ENCODE measurements around the gene HOXA6. TPM values are rescaled to one million over a fixed set of nuclear protein-coding genes. Genes with fewer than 3 reads are reported as not detected.

The HOXA6 gene
- total and polyA plus RNA-seq, 2 donors (not counting 1 experiment from before 2014, with no cell fraction given) = 0.18 to 0.49 TPM

- peaks cover 56% of the 10 kb centered on the region for H3K27me3 Mint-ChIP-seq
- Histone ChIP-seq H3K27ac (ENCODE audit: low read length in 2 of 2) (no peak overlapping the region), H2AFZ (ENCODE audit: insufficient read depth, low read depth, low read length, poor library complexity, severe bottlenecking) (no peak overlapping the region), H4K20me1 (ENCODE audit: control insufficient read depth, insufficient read depth, low read length, poor library complexity, severe bottlenecking) (peaks cover 11% of the 10 kb centered on the region), H3K9ac (ENCODE audit: low read length) (no peak overlapping the region), H3K4me3 (ENCODE audit: control extremely low read depth in 1 of 5, extremely low read depth in 1 of 5, insufficient read depth in 1 of 5, low read depth in 2 of 5, low read length in 4 of 5) (no peak overlapping the region), H3K36me3 (replicated peaks in 1 of 2; ENCODE audit: control extremely low read depth in 1 of 2, control insufficient read depth in 1 of 2, extremely low read depth in 1 of 2, insufficient read depth in 2 of 2, low read length in 1 of 2) (no peaks in the 10 kb centered on the region), H3K79me2 (ENCODE audit: control insufficient read depth, insufficient read depth, low read length) (no peaks in the 10 kb centered on the region), H3K4me1 (ENCODE audit: control insufficient read depth in 2 of 2, insufficient read depth in 2 of 2, low read length in 2 of 2) (peaks cover 50 to 78% of the 10 kb centered on the region in 2 donors), H3K9me3 (ENCODE audit: control extremely low read depth in 1 of 3, control insufficient read depth in 2 of 3, insufficient read depth in 1 of 3, low read length in 2 of 3) (peaks cover 0 to 84% (median 24%) of the 10 kb centered on the region in 3 donors), H3K27me3 (replicated peaks in 1 of 4; ENCODE audit: control extremely low read depth in 1 of 4, control insufficient read depth in 3 of 4, insufficient read depth in 4 of 4, low read length in 3 of 4) (peaks cover 0 to 96% (median 82%) of the 10 kb centered on the region in 4 experiments), H3K4me2 (replicated peaks; ENCODE audit: low read depth, low read length, poor library complexity, severe bottlenecking) (no peak overlapping the region)
- ATAC-seq (ENCODE audit: low read depth) = no peak
- no peaks in the 10 kb centered on the region for H3K9me3 Mint-ChIP-seq (ENCODE audit: insufficient read depth)
- CTCF ChIA-PET = interaction anchor here (1.0 to 2.8 kb wide), 6 partner anchors 9 to 25 kb away, joined by 3 to 10 read pairs (median 4); no protein-coding TSS in a partner anchor
- H3K4me1 Mint-ChIP-seq = peaks cover 19% of the 10 kb centered on the region
- POLR2A ChIA-PET = no interaction called here
- intact Hi-C loops (cut with micrococcal nuclease) = no loop called here
- DNase-seq = peak; percentile 37
- 14% methylated on average over 1 of the region's 11 CpGs for WGBS (ENCODE audit: insufficient coverage)
- H3K4me3 Mint-ChIP-seq = no peak overlapping the region
- H3K27ac Mint-ChIP-seq = peak overlapping the region; percentile 61
- TF ChIP-seq CTCF (IDR thresholded peaks at IDR 0.05) (no peak), EZH2 (IDR thresholded peaks at IDR 0.05; ENCODE audit: borderline replicate concordance, insufficient read depth, low read depth, low read length, poor library complexity, severe bottlenecking) (no peak)
Observed at GRCh38 chr7:27170426-27171324, 23.1 kb upstream of the HOXA6 start.

All from B cell (primary cell).